Measurements from ENCODE around the gene POTEG. TPM values are rescaled to one million over a fixed set of nuclear protein-coding genes. Genes with fewer than 3 reads are reported as not detected.
"Not testable (repeated sequence)": the region's sequence is repeated elsewhere in the genome, so short reads cannot be mapped to it uniquely, and the experiment has no call there.

Gene POTEG
- total RNA-seq (ENCODE audit: low replicate concordance): not detected in 2 replicates
- long read RNA-seq: 0 reads

- H3K4me3 Mint-ChIP-seq; H3K27me3 Mint-ChIP-seq; H3K27ac Mint-ChIP-seq; H3K4me1 Mint-ChIP-seq (ENCODE audit: unreplicated experiment); H3K9me3 Mint-ChIP-seq; H3K36me3 Mint-ChIP-seq; DNase-seq (ENCODE audit: extremely low spot score, unreplicated experiment): not testable (repeated sequence)
Observed at GRCh38 chr14:19434241-19434640, at the start of gene POTEG. Gene POTEG (minus strand): TSS chr14:19434341. CDS start chr14:19434289, 52 bp downstream.

DNA sequence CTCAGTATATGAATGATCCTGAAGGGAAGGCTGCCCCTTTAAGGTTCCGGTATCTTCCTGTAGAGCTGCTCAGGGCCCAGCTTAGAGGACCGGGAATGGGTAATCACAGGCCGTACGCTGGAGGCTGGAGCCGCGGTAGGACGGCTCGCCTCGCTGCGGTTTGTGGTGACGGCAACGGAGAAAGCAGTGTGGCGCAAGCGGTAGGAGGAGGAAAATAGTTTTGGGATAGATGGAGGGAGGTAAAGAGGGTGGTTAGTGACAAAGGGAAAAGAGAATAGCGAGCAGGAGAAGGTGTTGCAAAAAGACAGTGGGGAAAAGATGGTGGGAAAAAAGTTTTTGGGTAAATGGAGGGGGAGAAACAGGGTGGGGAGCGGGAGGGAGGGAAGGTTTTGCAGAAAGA is 48.0 kb upstream of the POTEG start:
- H3K4me3 Mint-ChIP-seq; H3K4me1 Mint-ChIP-seq (ENCODE audit: unreplicated experiment); H3K27ac Mint-ChIP-seq; H3K9me3 Mint-ChIP-seq; H3K27me3 Mint-ChIP-seq; DNase-seq (ENCODE audit: extremely low spot score, unreplicated experiment); H3K36me3 Mint-ChIP-seq: not testable (repeated sequence)

DNA sequence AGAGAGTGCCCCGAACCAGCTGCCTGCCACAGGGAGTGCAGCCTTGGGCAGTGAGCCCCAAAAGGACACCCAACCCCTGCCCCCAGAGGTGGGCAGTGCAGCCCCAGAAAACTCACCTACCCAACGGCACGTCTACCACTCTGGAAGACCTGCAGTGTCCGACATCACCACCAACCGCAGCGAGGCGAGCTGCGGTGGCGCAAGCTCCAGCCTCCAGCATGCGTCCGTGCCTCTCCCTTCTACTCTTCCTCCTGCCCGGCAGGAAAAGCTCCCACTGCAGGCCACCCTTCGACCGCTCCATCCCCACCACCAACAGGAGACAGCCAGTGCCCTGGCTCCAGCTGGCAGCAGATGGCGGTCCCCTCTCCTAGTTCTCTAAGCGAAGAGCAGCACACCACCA is 47.3 kb upstream of the POTEG start:
- not testable (repeated sequence) for H3K27ac Mint-ChIP-seq; H3K4me1 Mint-ChIP-seq (ENCODE audit: unreplicated experiment); H3K27me3 Mint-ChIP-seq; H3K36me3 Mint-ChIP-seq; DNase-seq (ENCODE audit: extremely low spot score, unreplicated experiment); H3K9me3 Mint-ChIP-seq; H3K4me3 Mint-ChIP-seq

DNA sequence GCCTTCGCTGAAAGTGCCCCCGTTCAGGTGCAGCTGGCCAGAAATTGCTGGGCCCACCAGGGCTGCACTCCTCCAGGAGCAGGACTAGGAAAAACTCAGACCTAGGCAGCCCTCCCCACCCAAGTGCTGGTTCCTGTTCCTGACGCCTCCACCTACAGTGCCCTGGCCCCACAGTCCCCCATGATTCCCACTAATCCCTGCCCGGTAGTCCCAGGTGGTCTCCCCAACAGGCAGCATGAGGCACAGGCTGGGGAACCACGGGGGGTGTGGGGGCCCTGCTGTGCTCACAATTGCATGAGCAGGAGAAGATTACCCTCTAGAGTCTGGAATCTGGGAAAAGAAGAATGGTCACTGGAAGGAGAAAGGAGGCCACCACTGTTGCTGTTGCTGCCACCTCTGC is 46.4 kb upstream of the POTEG start:
- not testable (repeated sequence) for H3K9me3 Mint-ChIP-seq; H3K27me3 Mint-ChIP-seq; H3K4me1 Mint-ChIP-seq (ENCODE audit: unreplicated experiment); H3K4me3 Mint-ChIP-seq; H3K27ac Mint-ChIP-seq; DNase-seq (ENCODE audit: extremely low spot score, unreplicated experiment); H3K36me3 Mint-ChIP-seq

- H3K9me3 Mint-ChIP-seq; H3K4me3 Mint-ChIP-seq; H3K27me3 Mint-ChIP-seq; H3K36me3 Mint-ChIP-seq; H3K4me1 Mint-ChIP-seq (ENCODE audit: unreplicated experiment); DNase-seq (ENCODE audit: extremely low spot score, unreplicated experiment); H3K27ac Mint-ChIP-seq: not testable (repeated sequence)
Observed at GRCh38 chr14:19445761-19446160, 11.6 kb upstream of the POTEG start.

DNA sequence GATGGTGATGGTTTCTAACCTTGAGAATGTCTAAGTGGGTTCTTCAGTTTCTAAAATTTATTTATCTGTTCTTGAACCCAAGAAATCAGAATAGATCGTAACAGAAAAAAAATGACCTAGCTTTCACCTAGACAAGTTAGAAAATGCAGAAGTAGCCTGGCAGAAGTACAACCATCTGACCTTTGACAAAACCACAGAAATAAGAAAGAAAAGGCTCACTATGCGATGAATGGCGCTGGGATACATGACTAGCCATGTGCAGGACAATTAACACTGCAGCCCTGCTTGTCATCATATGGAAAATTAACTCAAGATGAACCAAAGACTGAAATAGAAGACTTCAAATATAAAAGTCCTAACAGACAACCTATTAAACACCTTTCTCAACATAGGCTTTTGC is 5.7 kb upstream of the POTEG start:
- H3K4me3 Mint-ChIP-seq; H3K36me3 Mint-ChIP-seq; H3K27ac Mint-ChIP-seq; H3K9me3 Mint-ChIP-seq; DNase-seq (ENCODE audit: extremely low spot score, unreplicated experiment); H3K27me3 Mint-ChIP-seq; H3K4me1 Mint-ChIP-seq (ENCODE audit: unreplicated experiment): not testable (repeated sequence)

DNA sequence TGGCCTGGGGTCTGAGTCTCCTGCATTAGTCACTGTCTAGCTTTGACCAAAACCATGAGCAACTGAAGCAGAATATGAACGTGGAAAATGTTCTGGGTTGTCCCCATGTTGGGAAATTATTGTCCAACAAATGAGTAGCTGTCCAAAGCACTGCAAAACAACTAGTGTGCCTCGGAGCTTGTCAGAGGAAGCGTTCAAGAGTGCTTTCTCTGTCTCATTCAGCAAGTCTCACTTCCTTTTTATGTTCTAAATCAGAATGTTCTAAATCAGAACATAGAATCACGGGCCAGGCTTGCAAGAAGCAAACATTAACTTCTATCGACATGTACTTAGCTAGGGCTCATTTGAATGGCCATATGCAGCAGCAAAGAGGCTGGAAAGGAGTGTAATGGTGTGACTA is 5.1 kb upstream of the POTEG start:
- not testable (repeated sequence) for H3K4me1 Mint-ChIP-seq (ENCODE audit: unreplicated experiment); H3K27me3 Mint-ChIP-seq; H3K4me3 Mint-ChIP-seq; DNase-seq (ENCODE audit: extremely low spot score, unreplicated experiment); H3K9me3 Mint-ChIP-seq; H3K36me3 Mint-ChIP-seq; H3K27ac Mint-ChIP-seq

GRCh38 chr14:19437126-19437443 is 2.9 kb upstream of the POTEG start:
- H3K27me3 Mint-ChIP-seq; H3K27ac Mint-ChIP-seq; H3K4me1 Mint-ChIP-seq (ENCODE audit: unreplicated experiment); H3K4me3 Mint-ChIP-seq; H3K36me3 Mint-ChIP-seq; DNase-seq (ENCODE audit: extremely low spot score, unreplicated experiment); H3K9me3 Mint-ChIP-seq: not testable (repeated sequence)

- not testable (repeated sequence) for H3K27me3 Mint-ChIP-seq; H3K4me3 Mint-ChIP-seq; H3K4me1 Mint-ChIP-seq (ENCODE audit: unreplicated experiment); H3K27ac Mint-ChIP-seq; DNase-seq (ENCODE audit: extremely low spot score, unreplicated experiment); H3K9me3 Mint-ChIP-seq; H3K36me3 Mint-ChIP-seq
Observed at GRCh38 chr14:19436311-19437125, 2.4 kb upstream of the POTEG start.

DNA sequence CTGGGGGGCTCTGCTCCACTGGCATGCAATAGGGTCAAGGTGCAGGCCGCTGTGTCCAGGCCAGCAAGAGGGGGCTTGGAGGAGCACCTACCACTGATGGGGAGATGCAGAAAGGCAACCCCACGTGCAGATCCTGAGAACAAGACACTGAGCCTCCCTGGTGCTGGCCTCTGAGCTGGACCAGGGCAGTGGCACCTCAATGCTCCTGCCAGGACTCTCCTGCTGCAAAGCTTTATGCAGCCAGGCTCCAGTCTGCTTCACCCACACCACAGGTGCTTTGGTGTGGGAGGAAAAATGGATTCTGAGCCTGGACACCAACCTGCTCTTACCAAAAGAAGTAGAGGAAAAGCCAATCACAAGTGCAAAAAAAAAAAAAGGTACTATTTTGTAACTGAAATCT is 1.7 kb upstream of the POTEG start:
- H3K4me3 Mint-ChIP-seq; DNase-seq (ENCODE audit: extremely low spot score, unreplicated experiment); H3K4me1 Mint-ChIP-seq (ENCODE audit: unreplicated experiment); H3K27ac Mint-ChIP-seq; H3K27me3 Mint-ChIP-seq; H3K36me3 Mint-ChIP-seq; H3K9me3 Mint-ChIP-seq: not testable (repeated sequence)

DNA sequence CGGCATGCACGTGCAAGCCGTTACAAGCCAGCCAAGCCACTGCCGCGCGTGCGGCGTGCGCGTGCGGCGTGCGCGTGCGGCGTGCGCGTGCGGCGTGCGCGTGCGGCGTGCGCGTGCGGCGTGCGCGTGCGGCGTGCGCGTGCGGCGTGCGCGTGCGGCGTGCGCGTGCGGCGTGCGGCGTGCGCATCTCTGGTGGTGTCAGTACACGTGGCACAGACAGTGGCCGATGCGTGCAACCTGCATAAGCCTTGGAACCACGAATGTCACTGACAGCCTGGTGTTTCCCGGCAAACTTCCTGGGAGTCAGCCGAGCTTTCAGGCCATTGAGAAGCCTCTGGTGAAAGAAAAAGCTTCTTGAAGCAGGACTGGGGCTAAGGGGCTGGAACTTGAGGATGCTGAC is 750 bp upstream of the POTEG start:
- not testable (repeated sequence) for H3K36me3 Mint-ChIP-seq, H3K27ac Mint-ChIP-seq

DNA sequence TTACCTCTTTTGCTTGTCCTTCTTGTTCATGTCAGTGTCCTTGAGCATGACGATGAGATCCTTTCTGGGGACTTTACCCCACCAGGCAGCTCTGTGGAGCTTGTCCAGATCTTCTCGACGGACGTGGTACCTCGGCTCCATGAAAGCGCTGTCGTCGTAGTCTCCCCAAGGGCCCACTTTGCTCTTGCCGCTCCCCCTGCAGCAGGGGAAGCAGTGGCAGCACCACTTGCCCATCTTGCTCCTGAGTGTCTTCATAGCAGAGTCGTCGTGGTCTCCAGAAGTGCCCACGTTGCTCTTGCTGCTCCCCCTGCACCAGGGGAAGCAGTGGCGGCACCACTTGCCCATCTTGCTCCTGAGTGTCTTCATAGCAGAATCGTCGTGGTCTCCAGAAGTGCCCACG is 376 bp downstream of the POTEG start:
- not testable (repeated sequence) for H3K36me3 Mint-ChIP-seq; H3K4me1 Mint-ChIP-seq (ENCODE audit: unreplicated experiment); H3K27me3 Mint-ChIP-seq; DNase-seq (ENCODE audit: extremely low spot score, unreplicated experiment); H3K4me3 Mint-ChIP-seq; H3K9me3 Mint-ChIP-seq; H3K27ac Mint-ChIP-seq

More for the DNA sequence above, 750 bp upstream of the POTEG start:
- not testable (repeated sequence) for H3K27me3 Mint-ChIP-seq; DNase-seq (ENCODE audit: extremely low spot score, unreplicated experiment); H3K9me3 Mint-ChIP-seq; H3K4me3 Mint-ChIP-seq; H3K4me1 Mint-ChIP-seq (ENCODE audit: unreplicated experiment)

DNA sequence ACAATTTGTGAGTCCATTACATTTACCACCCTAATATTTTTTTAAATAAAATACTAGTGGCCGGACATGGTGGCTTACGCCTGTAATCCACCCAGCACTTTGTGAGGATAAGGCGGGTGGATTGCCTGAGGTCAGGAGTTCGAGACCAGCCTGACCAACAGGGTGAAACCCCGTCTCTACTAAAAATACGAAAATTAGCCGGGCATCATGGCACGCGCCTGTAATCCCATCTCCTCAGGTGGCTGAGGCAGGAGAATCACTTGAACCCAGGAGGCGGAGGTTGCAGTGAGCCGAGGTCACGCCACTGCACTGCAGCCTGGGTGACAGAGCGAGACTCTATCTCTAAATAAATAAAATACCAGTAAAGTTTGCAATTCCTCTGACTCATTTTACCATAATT is 25.6 kb downstream of the POTEG start:
- not testable (repeated sequence) for H3K27ac Mint-ChIP-seq; DNase-seq (ENCODE audit: extremely low spot score, unreplicated experiment); H3K36me3 Mint-ChIP-seq; H3K4me1 Mint-ChIP-seq (ENCODE audit: unreplicated experiment); H3K27me3 Mint-ChIP-seq; H3K4me3 Mint-ChIP-seq; H3K9me3 Mint-ChIP-seq

DNA sequence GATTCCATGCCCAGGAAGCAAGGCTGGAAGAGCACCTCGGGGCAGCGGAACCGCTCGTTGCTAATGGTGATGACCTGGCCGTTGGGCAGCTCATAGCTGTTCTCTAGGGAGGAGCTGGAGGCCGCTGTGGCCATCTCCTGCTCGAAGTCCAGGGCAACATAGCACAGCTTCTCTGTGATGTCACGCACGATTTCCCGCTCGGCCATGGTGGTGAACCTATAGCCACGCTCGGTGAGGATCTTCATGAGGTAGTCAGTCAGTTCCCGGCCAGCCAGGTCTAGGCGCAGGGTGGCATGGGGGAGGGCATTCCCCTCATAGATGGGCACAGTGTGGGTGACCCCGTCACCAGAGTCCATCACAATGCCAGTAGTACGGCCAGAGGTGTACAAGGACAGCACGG is 32.0 kb downstream of the POTEG start:
- H3K9me3 Mint-ChIP-seq; DNase-seq (ENCODE audit: extremely low spot score, unreplicated experiment); H3K4me1 Mint-ChIP-seq (ENCODE audit: unreplicated experiment); H3K36me3 Mint-ChIP-seq; H3K27ac Mint-ChIP-seq; H3K4me3 Mint-ChIP-seq; H3K27me3 Mint-ChIP-seq: not testable (repeated sequence)

DNA sequence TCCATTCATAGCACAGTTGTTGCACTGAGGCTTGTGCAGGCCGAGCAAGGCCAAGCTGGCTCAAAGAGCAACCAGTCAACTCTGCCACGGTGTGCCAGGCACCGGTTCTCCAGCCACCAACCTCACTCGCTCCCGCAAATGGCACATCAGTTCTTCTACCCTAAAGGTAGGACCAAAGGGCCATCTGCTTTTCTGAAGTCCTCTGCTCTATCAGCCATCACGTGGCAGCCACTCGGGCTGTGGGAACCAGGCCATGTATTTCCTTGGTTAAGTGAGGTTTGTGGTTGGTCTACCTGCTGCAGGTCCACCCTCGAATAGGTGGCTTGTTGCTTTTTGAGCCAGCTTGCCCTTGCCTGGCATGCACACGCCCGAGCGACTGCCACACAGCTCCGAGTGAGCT is 39.4 kb downstream of the POTEG start:
- H3K27me3 Mint-ChIP-seq; H3K36me3 Mint-ChIP-seq; H3K4me1 Mint-ChIP-seq (ENCODE audit: unreplicated experiment); H3K9me3 Mint-ChIP-seq; H3K27ac Mint-ChIP-seq; H3K4me3 Mint-ChIP-seq; DNase-seq (ENCODE audit: extremely low spot score, unreplicated experiment): not testable (repeated sequence)

Measured in type B pancreatic cell (in vitro differentiated cells).